Limb (tissue), 2 donors: ENCODE measurements around the gene ARFRP1.

Experiments
- DNase-seq, 2 donors: peaks; one replicate each; pipeline ENCODE4 v3.0.0-alpha.2; 2016; ENCODE audit errors: extremely low spot score in 2 of 2

Gene ARFRP1

GRCh38 chr20:63707558-63708300 is at the start of gene ARFRP1, which contains the start of gene ZGPAT:
ARFRP1 (minus strand) TSS chr20:63707976; CDS start chr20:63707091, 885 bp downstream.
ZGPAT (plus strand) TSS chr20:63708039; CDS start chr20:63708581, 542 bp downstream.
- peak; percentile 83 to 93 for DNase-seq

GRCh38 chr20:63756648-63756991 is 48.8 kb upstream of the ARFRP1 start:
- DNase-seq: no peak

GRCh38 chr20:63755933-63756647 is 48.3 kb upstream of the ARFRP1 start:
- DNase-seq: no peak

GRCh38 chr20:63754008-63754407 is 46.2 kb upstream of the ARFRP1 start:
- DNase-seq: peak in 1 of 2 donors; percentile 21

- DNase-seq: no peak
Observed at GRCh38 chr20:63753381-63753780, 45.6 kb upstream of the ARFRP1 start.

- DNase-seq: peak in 1 of 2 donors; percentile 20
Observed at GRCh38 chr20:63752411-63753101, 44.8 kb upstream of the ARFRP1 start.

- DNase-seq: peak in 1 of 2 donors; percentile 35
Observed at GRCh38 chr20:63751471-63752271, 43.9 kb upstream of the ARFRP1 start.

- DNase-seq: peak in 1 of 2 donors; percentile 29
Observed at GRCh38 chr20:63750807-63751470, 43.2 kb upstream of the ARFRP1 start.

- DNase-seq: no peak
Observed at GRCh38 chr20:63749597-63750508, 42.1 kb upstream of the ARFRP1 start.

GRCh38 chr20:63748934-63749270 is 41.1 kb upstream of the ARFRP1 start:
- no peak for DNase-seq

GRCh38 chr20:63748070-63748933 is 40.5 kb upstream of the ARFRP1 start:
- DNase-seq: no peak

- DNase-seq: no peak
Observed at GRCh38 chr20:63747622-63748069, 39.9 kb upstream of the ARFRP1 start.

- no peak for DNase-seq
Observed at GRCh38 chr20:63746751-63747315, 39.1 kb upstream of the ARFRP1 start.

- no peak for DNase-seq
Observed at GRCh38 chr20:63745961-63746731, 38.4 kb upstream of the ARFRP1 start.

GRCh38 chr20:63745424-63745805 is 37.6 kb upstream of the ARFRP1 start:
- DNase-seq: peak in 1 of 2 donors; percentile 20

- peak in 1 of 2 donors; percentile 20 for DNase-seq
Observed at GRCh38 chr20:63744574-63745423, 37.0 kb upstream of the ARFRP1 start.

- DNase-seq: no peak
Observed at GRCh38 chr20:63744158-63744557, 36.4 kb upstream of the ARFRP1 start.
